Globus pallidus (tissue), 1 donor: ENCODE data around the gene CHSY3.
A peak's percentile ranks its signal among the peaks of the same experiment; 100 is the strongest.
"Not testable (repeated sequence)": the region's sequence is repeated elsewhere in the genome, so short reads cannot be mapped to it uniquely, and the experiment has no call there.

Experiments used
- DNase-seq: peaks from one replicate; pipeline ENCODE4 v3.0.0-alpha.2; 2015; ENCODE audit warnings: low spot score

The CHSY3 gene

DNA sequence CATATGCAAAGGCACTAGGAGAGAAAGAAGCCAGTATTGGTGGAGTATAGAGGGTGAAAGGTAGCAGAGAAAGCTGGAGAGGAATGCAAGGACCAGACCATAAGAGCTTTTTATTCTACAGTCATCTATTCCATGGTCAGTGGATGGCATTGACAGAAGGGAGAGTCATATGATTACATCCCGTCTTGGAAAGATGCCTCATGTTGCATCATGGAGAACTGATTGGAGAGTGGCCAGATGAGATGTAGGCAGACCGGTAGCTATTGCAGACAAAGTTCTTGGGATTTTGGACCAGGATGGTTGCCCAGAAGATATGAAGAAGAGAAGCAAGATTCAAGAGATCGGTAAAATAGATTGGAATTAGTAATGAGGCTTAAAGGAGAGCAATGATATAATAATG lies 260.7 kb downstream of the CHSY3 start:
- peak; percentile 4 for DNase-seq

DNA sequence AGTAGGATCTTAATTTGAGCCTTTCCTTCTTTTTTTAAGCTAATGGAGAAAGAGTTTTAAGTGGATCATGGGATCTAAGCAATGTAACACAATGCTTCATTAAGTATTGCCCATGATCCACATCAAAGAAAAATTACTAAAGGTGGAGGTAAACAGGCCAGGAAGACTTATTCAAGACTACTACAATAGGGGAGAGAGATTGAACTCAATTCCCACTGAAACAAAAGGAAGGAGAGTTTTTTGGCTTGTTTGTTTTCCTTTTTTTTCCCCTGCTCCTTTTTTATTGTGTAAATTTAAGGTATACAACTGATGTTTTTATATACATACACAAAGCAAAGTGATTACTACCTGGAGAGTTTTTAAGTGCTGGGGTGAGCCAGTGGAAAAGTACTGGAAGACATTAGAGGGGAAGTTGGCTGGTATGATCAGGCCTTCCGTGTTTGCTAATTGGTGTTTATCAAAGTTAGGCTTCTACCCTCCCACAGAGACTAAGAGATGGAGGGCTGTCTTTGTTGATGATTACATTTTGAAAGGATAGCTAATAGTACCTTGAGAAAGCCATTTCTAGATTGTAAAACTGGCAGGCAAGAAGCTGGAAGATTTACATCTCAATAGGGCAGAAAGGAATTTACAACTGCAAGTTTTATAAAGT lies 262.7 kb downstream of the CHSY3 start:
- DNase-seq = no peak

DNA sequence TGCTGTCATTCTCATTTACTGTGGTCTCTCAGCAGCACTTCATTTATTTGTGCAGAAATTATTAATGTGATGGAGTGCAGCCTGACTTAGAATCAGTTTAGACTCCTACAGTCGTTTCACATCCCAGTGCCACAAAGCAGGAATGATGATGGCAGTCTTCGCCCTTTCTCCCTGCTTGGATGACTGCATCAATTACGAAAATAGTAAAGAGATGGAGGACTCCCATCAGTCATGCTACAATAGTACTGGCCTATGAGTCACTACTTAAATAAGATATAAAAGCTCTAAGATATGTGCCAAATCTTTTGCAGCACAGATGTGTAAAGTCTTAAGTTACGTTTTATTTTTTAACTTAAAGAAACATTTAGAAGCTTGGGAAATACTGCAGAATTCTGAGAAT lies 263.9 kb downstream of the CHSY3 start:
- DNase-seq = no peak

GRCh38 chr5:130171699-130172098 lies 267.4 kb downstream of the CHSY3 start:
- no peak for DNase-seq

GRCh38 chr5:130183115-130183514 lies 278.9 kb downstream of the CHSY3 start:
- DNase-seq = no peak

DNA sequence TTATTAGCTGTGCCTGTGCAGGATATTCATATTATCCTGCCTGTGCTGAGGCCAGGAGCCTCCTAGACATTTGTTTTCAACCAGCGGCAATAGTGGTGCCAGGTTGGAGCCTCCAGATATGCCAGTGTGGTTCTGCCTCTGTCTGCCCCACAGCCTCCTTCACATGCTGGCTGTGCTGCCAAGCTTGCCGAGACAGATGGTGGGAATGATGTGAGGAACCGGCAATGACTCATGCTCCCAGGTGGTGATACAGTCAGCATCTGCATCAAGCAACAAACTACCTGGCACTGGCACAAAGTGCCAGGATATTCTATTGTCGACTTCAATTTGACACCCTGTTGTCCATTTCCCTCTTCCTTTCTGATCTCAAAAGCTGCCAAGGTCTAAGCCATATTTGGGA lies 285.7 kb downstream of the CHSY3 start:
- DNase-seq = no peak

GRCh38 chr5:130198927-130199326 lies 294.7 kb downstream of the CHSY3 start:
- no peak for DNase-seq

- no peak for DNase-seq
Observed at GRCh38 chr5:130206686-130207085, 302.4 kb downstream of the CHSY3 start.

DNA sequence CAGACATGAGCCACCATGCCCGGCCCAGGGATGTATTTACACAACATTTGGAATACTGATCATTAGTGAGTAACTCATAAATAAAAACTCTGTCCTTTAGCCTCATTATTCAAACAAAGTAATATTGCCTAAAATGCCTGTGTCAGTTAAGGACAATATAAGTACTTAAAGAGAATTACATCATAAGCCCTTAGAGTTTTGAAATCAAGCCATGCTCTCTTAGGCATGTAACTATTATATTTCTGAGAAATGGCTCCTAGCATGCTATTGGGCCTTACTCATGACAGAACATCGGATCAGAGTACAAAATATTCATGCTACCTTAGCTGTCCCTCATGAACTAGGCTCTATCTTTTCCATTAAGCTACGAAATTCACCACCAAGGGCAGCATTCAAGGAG lies 309.3 kb downstream of the CHSY3 start:
- DNase-seq = no peak

GRCh38 chr5:130216286-130216685 lies 312.0 kb downstream of the CHSY3 start:
- no peak for DNase-seq

GRCh38 chr5:130222573-130222972 lies 318.3 kb downstream of the CHSY3 start:
- DNase-seq = no peak

GRCh38 chr5:130226556-130226955 lies 322.3 kb downstream of the CHSY3 start:
- DNase-seq = not testable (repeated sequence)

GRCh38 chr5:130227699-130228098 lies 323.4 kb downstream of the CHSY3 start:
- DNase-seq = no peak

DNA sequence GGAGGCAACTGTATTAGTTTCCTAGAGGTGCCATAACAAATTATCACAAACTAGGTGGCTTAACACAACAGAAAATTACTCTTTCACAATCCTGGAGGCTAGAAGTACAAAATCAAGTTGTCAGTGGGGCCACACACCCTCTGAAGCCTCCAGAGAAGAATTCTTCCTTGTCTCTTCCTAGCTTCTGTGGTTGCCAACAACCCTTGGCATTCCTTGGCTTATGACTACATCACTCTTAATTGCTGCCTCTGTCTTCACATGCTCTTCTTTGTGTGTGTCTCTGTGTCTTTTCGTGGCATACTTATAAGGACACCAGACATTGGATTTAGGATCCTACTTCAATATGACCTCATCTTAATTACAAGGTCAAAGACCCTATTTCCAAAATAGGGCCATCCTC lies 327.5 kb downstream of the CHSY3 start:
- no peak for DNase-seq

- no peak for DNase-seq
Observed at GRCh38 chr5:130234816-130235215, 330.6 kb downstream of the CHSY3 start.
